Left cardiac atrium (tissue), 4 donors: Measurements from ENCODE around the gene RNH1. TPM values are rescaled to one million over a fixed set of nuclear protein-coding genes. Genes with fewer than 3 reads are reported as not detected.

Source experiments
- ATAC-seq, 2 donors: fragments of 200-7000 bp; cut with Tn5 transposase; one replicate each; pipeline ENCODE4 v1.9.1; 2020; ENCODE audit warnings: mild to moderate bottlenecking in 2 of 2, moderate library complexity in 2 of 2
- DNase-seq: peaks from one replicate; pipeline ENCODE4 v3.0.0-alpha.2; 2020
- intact Hi-C, 2 donors: fragments of 100-400 bp; cut with DNase I; formaldehyde crosslinking; loops; one replicate each; pipeline versions ENCODE4 v1.14.1 to v1.15.1; 2022 to 2023
- total RNA-seq, 2 donors: library from RNA; stranded (reverse); fragmentation: NEBNext Ultra II Directional; extraction: Animal tissue kit (Norgen Biotek cat#: 25700); gene quantifications; one replicate each; pipeline ENCODE4 v1.2.1, GENCODE V29; 2021
- donor health status: DM: no; HTN: yes; CAD: no.
- donor health status: DM: no; HTN: yes; CAD: no; lungs with severe emphysema.
- donor health status: DM: yes; HTN: yes; CAD: no.
- donor health status: Dilated cardiomyopathy.

RNH1 gene
- total RNA-seq, 2 donors from 2014 or later: 153 to 159 TPM

- intact Hi-C loops: loop anchor here in 1 of 2 donors (10.0 kb wide), 1 partner anchor 149 kb away; the partner anchor contains the start of gene IFITM2
- no peak for DNase-seq
- ATAC-seq: no peak
Measured at GRCh38 chr11:453564-453963, 53.5 kb downstream of the RNH1 start.

- intact Hi-C loops: loop anchor here in 1 of 2 donors (10.0 kb wide), 1 partner anchor 148 kb away; the partner anchor contains the start of gene IFITM2
- ATAC-seq (no peak), DNase-seq (no peak)
Measured at GRCh38 chr11:452916-453527, 54.0 kb downstream of the RNH1 start.

GRCh38 chr11:452203-452744 is 54.8 kb downstream of the RNH1 start:
- intact Hi-C loops: loop anchor here in 1 of 2 donors (10.0 kb wide), 1 partner anchor 147 kb away; the partner anchor contains the start of gene IFITM2
- DNase-seq: no peak
- ATAC-seq: no peak

- intact Hi-C loops: loop anchor here in 1 of 2 donors (10.0 kb wide), 1 partner anchor 147 kb away; the partner anchor contains the start of gene IFITM2
- ATAC-seq (no peak), DNase-seq (no peak)
Measured at GRCh38 chr11:451738-452137, 55.3 kb downstream of the RNH1 start.

GRCh38 chr11:450809-451451 is 56.1 kb downstream of the RNH1 start:
- intact Hi-C loops: loop anchor here in 1 of 2 donors (10.0 kb wide), 1 partner anchor 146 kb away; the partner anchor contains the start of gene IFITM2
- ATAC-seq (peak; percentile 1 to 16), DNase-seq (peak; percentile 64)

- ATAC-seq: peak; percentile 94
- intact Hi-C loops: loop anchor here (2.0 to 10.0 kb wide), 2 partner anchors 33 to 145 kb away; partner anchors contain the start of gene IFITM2 (in 1 of the 2)
- DNase-seq: peak; percentile 98
Measured at GRCh38 chr11:449889-450808, 56.9 kb downstream of the RNH1 start, which contains the start of gene PTDSS2. PTDSS2 (plus strand) TSS chr11:450279; CDS start chr11:450456, 177 bp downstream.

- intact Hi-C loops: loop anchor here in 1 of 2 donors (1.0 to 2.0 kb wide), 2 partner anchors 31 to 58 kb away; no protein-coding TSS in a partner anchor
- ATAC-seq: peak; percentile 85 to 89
- DNase-seq: peak; percentile 97
Measured at GRCh38 chr11:447923-448731, 58.9 kb downstream of the RNH1 start.

- intact Hi-C loops: no loop called here
- DNase-seq (no peak), ATAC-seq (no peak)
Measured at GRCh38 chr11:446891-447290, 60.2 kb downstream of the RNH1 start.

GRCh38 chr11:445765-446588 is 61.1 kb downstream of the RNH1 start:
- intact Hi-C loops: no loop called here
- peak; percentile 20 for DNase-seq
- ATAC-seq: no peak

Other genes with a start within 250 kb of the RNH1 start
- gene NLRP6, start 228.8 kb downstream of the RNH1 start, total RNA-seq: under 1 TPM; 0.16 to 0.62 TPM
- 10 to 100 TPM; 10.8 to 15.8 TPM for gene PGGHG, start 218.1 kb downstream of the RNH1 start, total RNA-seq
- not detected for gene IFITM5, start 207.7 kb downstream of the RNH1 start, total RNA-seq
- 100 to 1,000 TPM; 420 to 494 TPM for gene IFITM2, start 199.4 kb downstream of the RNH1 start, total RNA-seq
- 100 to 1,000 TPM; 151 to 215 TPM for gene IFITM1, start 193.2 kb downstream of the RNH1 start, total RNA-seq
- 100 to 1,000 TPM; 669 to 779 TPM for gene IFITM3, start 186.4 kb downstream of the RNH1 start, total RNA-seq
- 1 to 10 TPM; 2.1 to 2.4 TPM for gene B4GALNT4, start 137.7 kb downstream of the RNH1 start, total RNA-seq
- gene PKP3, start 113.0 kb downstream of the RNH1 start, total RNA-seq: under 1 TPM; 0.52 to 0.68 TPM
- 10 to 100 TPM; 35.4 to 36.7 TPM for gene SIGIRR, start 92.2 kb downstream of the RNH1 start, total RNA-seq
- gene ANO9, start 65.2 kb downstream of the RNH1 start, total RNA-seq: 1 to 10 TPM in 1 of 2 donors, under 1 TPM in 1; 0.55 to 1.6 TPM
- gene PTDSS2, start 57.0 kb downstream of the RNH1 start, total RNA-seq: 10 to 100 TPM; 21.5 to 26.5 TPM
- 10 to 100 TPM; 47.9 to 56.5 TPM for gene HRAS, start 28.3 kb upstream of the RNH1 start, total RNA-seq
- gene LRRC56, start 30.3 kb upstream of the RNH1 start, total RNA-seq: under 1 TPM; 0.47 to 0.68 TPM
- 1 to 10 TPM in 1 of 2 donors, under 1 TPM in 1; 0.58 to 1.1 TPM for gene LMNTD2, start 53.5 kb upstream of the RNH1 start, total RNA-seq
- gene RASSF7, start 53.7 kb upstream of the RNH1 start, total RNA-seq: 1 to 10 TPM; 3.2 to 4.4 TPM
- gene PHRF1, start 69.2 kb upstream of the RNH1 start, total RNA-seq: 10 to 100 TPM; 17.3 to 21.5 TPM
- 10 to 100 TPM; 12.1 to 24.3 TPM for gene IRF7, start 108.7 kb upstream of the RNH1 start, total RNA-seq
- not detected for gene CDHR5, start 117.7 kb upstream of the RNH1 start, total RNA-seq
- not detected for gene SCT, start 119.9 kb upstream of the RNH1 start, total RNA-seq
- gene DRD4, start 130.0 kb upstream of the RNH1 start, total RNA-seq: under 1 TPM; 0.15 to 0.29 TPM
- 10 to 100 TPM; 19.2 to 21.1 TPM for gene DEAF1, start 188.0 kb upstream of the RNH1 start, total RNA-seq
- 10 to 100 TPM; 11.3 to 15.6 TPM for gene TMEM80, start 188.6 kb upstream of the RNH1 start, total RNA-seq
- 1 to 10 TPM; 6.5 to 8.0 TPM for gene EPS8L2, start 199.0 kb upstream of the RNH1 start, total RNA-seq
- 100 to 1,000 TPM; 107 to 121 TPM for gene TALDO1, start 240.2 kb upstream of the RNH1 start, total RNA-seq